BLaER1 (cell line): ENCODE results near the gene PLEKHH1.
"Not testable (repeated sequence)": the region's sequence is repeated elsewhere in the genome, so short reads cannot be mapped to it uniquely, and the experiment has no call there.

Source experiments
- H3K27ac ChIP-seq: shearing (Covaris generic); formaldehyde crosslinking; 2 replicates; pipeline ENCODE4 v1.8.1; 2022
- H3K27me3 ChIP-seq: shearing (Covaris generic); formaldehyde crosslinking; 2 replicates; pipeline ENCODE4 v1.8.1; 2022
- H3K36me3 ChIP-seq: shearing (Covaris generic); formaldehyde crosslinking; 2 replicates; pipeline ENCODE4 v1.8.1; 2022
- H3K4me1 ChIP-seq: shearing (Covaris generic); formaldehyde crosslinking; 2 replicates; pipeline ENCODE4 v1.8.1; 2022
- H3K4me2 ChIP-seq: shearing (Covaris generic); formaldehyde crosslinking; 2 replicates; pipeline ENCODE4 v1.8.1; 2022
- H3K4me3 ChIP-seq: shearing (Covaris generic); formaldehyde crosslinking; 2 replicates; pipeline ENCODE4 v1.8.1; 2022
- H3K9ac ChIP-seq: shearing (Covaris generic); formaldehyde crosslinking; 2 replicates; pipeline ENCODE4 v1.8.1; 2022
- H3K9me3 ChIP-seq: shearing (Covaris generic); formaldehyde crosslinking; 2 replicates; pipeline ENCODE4 v1.8.1; 2022
- H4K20me1 ChIP-seq: shearing (Covaris generic); formaldehyde crosslinking; 2 replicates; pipeline ENCODE4 v1.8.1; 2022
- Cebpa-rat ChIP-seq: shearing (Covaris generic); IDR thresholded peaks from 2 replicates; pipeline ENCODE4 v1.8.1; 2022

Gene PLEKHH1

DNA sequence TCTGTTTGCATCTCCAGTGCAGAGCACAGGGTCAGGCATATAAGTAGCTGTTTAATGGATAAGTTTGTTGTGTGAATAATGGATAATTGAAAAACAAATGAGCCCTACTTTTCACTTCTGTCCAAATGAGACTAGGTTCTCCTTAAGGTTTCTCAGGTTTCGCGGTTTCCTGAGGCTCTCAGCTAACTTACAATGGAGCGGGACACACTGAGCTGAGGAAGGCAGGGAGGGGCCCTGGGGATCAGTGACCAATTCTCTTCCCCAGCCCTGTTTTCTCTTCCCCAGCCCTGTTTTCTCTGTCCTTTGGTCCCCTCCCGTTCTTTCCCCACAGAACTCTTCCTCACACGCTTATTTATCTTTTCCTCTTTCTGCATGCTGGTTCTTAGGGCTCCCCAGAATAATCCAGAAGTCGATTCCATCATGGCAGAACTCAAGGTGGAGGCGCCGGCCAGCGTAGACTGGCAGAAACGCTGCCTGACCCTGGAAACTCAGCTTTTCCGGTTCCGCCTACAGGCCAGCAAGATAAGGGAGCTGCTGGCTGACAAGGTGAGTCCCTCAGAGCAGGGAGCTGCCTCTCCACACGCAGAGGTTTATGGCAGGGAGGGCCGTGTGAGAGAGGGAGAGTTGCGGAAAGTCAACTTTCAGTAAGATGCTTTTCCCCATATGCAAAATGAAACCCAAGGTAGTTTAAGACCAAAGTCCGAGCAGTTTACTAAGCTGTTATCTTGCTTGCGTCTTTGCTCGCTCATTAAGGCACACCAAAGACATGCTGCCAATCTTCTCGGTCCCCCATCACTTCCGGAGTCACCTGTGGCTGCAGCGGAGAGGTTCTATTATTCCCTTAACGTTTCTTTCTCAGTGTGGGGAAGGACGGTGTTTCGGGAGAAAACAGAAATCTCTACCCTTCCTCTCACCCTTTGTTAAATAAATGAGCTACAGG, 8.6 kb downstream of the PLEKHH1 start:
- Histone ChIP-seq H3K27me3 (peaks cover 8% of the 10 kb centered on the region; the same call in 1 of the 2 replicates), H3K27ac (no peak overlapping the region), H4K20me1 (no peaks in the 10 kb centered on the region), H3K4me3 (no peak overlapping the region), H3K4me2 (no peak overlapping the region), H3K4me1 (no peaks in the 10 kb centered on the region), H3K9ac (no peak overlapping the region), H3K9me3 (no peaks in the 10 kb centered on the region), H3K36me3 (no peaks in the 10 kb centered on the region)
- TF ChIP-seq Cebpa-rat = no peak

DNA sequence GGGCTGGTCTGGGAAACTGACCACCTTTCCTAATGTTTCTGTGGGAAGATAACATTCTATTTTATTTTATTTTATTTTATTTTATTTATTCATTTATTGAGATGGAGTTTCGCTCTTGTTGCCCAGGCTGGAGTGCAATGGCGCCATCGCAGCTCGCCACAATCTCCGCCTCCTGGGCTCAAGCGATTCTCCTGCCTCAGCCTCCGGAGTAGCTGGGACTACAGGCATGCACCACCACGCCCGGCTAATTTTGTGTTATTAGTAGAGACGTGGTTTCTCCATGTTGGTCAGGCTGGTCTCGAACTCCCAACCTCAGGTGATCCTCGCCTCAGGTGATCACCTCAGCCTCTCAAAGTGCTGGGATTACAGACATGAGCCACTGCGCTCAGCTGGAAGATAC, 9.5 kb downstream of the PLEKHH1 start:
- not testable (repeated sequence) for H3K4me2 ChIP-seq

DNA sequence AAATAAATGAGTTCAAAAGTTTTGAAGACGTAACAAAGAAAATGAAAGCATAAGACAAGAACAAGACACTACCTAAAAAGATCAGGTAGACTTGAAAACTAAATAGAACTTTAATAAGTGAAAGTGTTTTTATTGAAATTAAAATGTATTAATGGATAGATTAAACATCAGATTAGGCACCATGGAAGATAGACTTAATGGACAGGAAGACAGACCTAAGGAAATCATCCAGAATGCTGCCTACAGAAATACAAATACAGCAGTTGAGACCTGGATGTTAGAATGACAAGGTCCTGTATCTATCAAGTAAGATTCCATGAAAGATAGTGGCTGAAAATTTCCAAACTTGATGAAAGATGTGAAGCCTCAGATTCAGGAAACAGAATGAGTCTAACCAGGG, 11.5 kb downstream of the PLEKHH1 start:
- Histone ChIP-seq H3K36me3 (no peaks in the 10 kb centered on the region), H3K27ac (no peak overlapping the region), H3K9me3 (no peaks in the 10 kb centered on the region), H4K20me1 (no peaks in the 10 kb centered on the region), H3K27me3 (peaks cover 8% of the 10 kb centered on the region; the same call in 1 of the 2 replicates), H3K4me3 (no peak overlapping the region), H3K9ac (no peak overlapping the region), H3K4me1 (no peaks in the 10 kb centered on the region), H3K4me2 (no peak overlapping the region)
- no peak for TF ChIP-seq Cebpa-rat

More for the DNA sequence above, 9.5 kb downstream of the PLEKHH1 start:
- H3K9ac ChIP-seq, H3K27me3 ChIP-seq, H3K4me1 ChIP-seq, H3K4me3 ChIP-seq, H3K36me3 ChIP-seq, H3K9me3 ChIP-seq, H4K20me1 ChIP-seq, H3K27ac ChIP-seq: not testable (repeated sequence)

DNA sequence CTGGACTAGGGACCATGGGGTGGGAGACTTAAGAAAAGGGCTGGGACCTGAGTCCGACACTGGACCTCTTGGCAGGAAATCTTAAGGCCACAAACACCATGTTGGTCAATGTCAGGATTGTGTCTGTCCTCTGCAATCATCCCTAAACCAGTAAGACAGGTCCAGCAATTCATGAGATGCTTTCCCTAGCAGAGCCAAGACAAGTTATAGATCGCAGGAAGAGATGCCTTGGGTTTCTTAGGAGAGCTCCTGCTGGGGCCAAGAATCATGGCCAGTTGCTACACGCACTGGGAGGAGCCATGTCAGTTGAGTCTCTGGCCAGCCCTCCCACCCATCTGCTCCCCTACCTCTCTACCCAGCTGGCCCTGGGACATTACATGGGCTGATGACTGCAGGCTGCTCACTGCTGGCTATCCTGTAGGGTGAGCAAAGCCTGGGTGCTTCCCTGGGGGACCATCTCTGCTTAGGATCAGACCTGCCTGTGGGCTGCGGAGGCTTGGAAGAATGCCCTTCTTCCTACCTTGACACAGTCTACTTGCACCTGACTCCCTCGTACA, 14.2 kb downstream of the PLEKHH1 start:
- Histone ChIP-seq H3K27me3 (no peaks in the 10 kb centered on the region), H3K9me3 (no peaks in the 10 kb centered on the region), H3K4me1 (no peaks in the 10 kb centered on the region), H4K20me1 (no peaks in the 10 kb centered on the region), H3K9ac (no peak overlapping the region), H3K4me3 (no peak overlapping the region), H3K36me3 (no peaks in the 10 kb centered on the region), H3K4me2 (no peak overlapping the region), H3K27ac (no peak overlapping the region)
- no peak for TF ChIP-seq Cebpa-rat

DNA sequence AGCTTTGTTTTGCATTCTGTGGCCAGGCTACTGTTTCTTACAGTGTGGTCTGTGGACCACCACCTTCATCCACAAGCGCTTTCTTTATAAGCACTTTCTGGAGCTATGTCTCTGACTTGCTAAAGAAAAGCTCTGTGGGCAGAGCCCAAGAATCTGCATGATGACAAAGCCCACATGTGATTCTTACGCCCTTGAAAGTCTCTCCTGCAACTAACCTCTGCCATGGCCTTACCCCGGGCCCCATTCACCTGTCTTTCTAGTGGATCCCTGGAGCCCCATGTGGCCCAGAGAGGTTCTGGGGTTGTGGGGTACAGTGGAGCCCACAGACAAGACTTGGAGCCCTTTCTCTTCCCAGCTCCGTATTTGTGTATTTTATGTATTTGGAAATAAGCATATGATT, 16.6 kb downstream of the PLEKHH1 start:
- no peaks in the 10 kb centered on the region for H4K20me1 ChIP-seq
- H3K36me3 ChIP-seq = no peaks in the 10 kb centered on the region
- H3K9me3 ChIP-seq = no peaks in the 10 kb centered on the region
- no peak overlapping the region for H3K4me3 ChIP-seq
- no peaks in the 10 kb centered on the region for H3K4me1 ChIP-seq
- no peak overlapping the region for H3K27ac ChIP-seq
- H3K4me2 ChIP-seq = no peak overlapping the region
- H3K27me3 ChIP-seq = no peaks in the 10 kb centered on the region
- TF ChIP-seq Cebpa-rat = no peak
- H3K9ac ChIP-seq = no peak overlapping the region

DNA sequence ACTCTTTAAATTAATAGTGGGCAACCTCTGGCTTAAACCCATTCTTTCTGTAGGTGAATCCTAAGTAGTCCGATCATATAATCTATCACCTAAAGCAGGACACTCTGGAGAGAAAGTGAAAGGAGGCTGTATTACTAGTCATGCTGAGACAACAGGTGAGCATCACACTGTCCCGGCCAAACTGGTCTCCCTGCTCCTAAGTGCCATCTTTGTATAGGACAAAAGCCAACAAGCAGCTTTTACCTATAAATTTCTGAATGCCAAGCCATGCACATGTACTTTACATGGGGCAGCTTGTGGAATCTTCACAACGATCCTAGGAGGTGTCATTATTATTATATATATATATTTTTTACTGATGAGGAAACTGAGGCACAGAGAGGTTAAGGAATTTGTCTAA, 18.0 kb downstream of the PLEKHH1 start:
- Histone ChIP-seq H3K27ac (no peak overlapping the region), H3K4me3 (no peak overlapping the region), H3K36me3 (no peaks in the 10 kb centered on the region), H4K20me1 (no peaks in the 10 kb centered on the region), H3K4me2 (no peak overlapping the region), H3K9me3 (no peaks in the 10 kb centered on the region), H3K9ac (no peak overlapping the region), H3K27me3 (no peaks in the 10 kb centered on the region), H3K4me1 (no peaks in the 10 kb centered on the region)
- no peak for TF ChIP-seq Cebpa-rat

DNA sequence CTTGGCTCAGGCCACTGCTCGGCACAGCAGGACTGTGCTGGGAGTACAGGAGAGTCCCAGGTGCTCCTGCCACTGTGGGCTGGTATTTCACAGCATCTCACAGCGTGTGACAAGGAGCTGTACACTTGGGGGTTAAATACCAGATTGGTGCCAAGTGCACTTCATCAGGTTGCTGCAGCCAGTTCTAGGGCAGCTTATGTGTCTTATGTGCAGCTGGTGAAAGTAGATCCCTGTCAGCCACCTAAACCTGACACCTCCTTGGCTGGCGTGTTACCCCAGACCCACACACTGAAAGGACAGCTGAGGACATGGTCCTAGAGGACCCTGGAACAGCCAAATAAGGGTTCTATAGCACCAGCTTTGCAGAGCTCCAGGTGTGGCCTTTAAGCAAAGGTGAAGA, 18.9 kb downstream of the PLEKHH1 start:
- no peak for TF ChIP-seq Cebpa-rat

DNA sequence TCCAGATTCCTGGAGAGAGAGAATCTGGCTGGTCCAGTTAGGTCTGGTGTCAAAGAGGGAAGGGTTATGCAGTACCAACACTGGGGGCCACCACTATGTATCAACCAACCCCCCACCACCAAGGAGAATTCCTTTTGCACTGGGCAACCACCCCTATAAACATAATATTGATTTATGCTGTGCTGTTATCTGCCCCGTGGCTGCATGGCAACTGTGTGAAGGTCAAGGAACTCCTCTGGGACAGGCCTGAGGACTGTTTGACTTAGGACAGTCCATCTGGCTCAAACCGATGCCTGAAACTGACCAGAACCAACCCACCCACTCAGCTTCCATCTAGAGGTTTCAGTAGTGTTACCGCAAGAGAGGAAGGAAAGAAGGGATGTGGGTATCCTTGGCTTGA, 20.5 kb downstream of the PLEKHH1 start:
- Histone ChIP-seq H3K4me2 (no peak overlapping the region), H4K20me1 (no peaks in the 10 kb centered on the region), H3K9ac (no peak overlapping the region), H3K4me3 (no peak overlapping the region), H3K4me1 (no peaks in the 10 kb centered on the region), H3K36me3 (no peaks in the 10 kb centered on the region), H3K27me3 (no peaks in the 10 kb centered on the region), H3K9me3 (no peaks in the 10 kb centered on the region), H3K27ac (no peak overlapping the region)
- TF ChIP-seq Cebpa-rat = no peak

More for the DNA sequence above, 18.9 kb downstream of the PLEKHH1 start:
- H3K9ac ChIP-seq = no peak overlapping the region
- no peaks in the 10 kb centered on the region for H3K9me3 ChIP-seq
- no peaks in the 10 kb centered on the region for H3K36me3 ChIP-seq
- no peak overlapping the region for H3K27ac ChIP-seq
- no peak overlapping the region for H3K4me3 ChIP-seq
- H3K27me3 ChIP-seq = no peaks in the 10 kb centered on the region
- H3K4me2 ChIP-seq = no peak overlapping the region
- H4K20me1 ChIP-seq = no peaks in the 10 kb centered on the region
- H3K4me1 ChIP-seq = no peaks in the 10 kb centered on the region

DNA sequence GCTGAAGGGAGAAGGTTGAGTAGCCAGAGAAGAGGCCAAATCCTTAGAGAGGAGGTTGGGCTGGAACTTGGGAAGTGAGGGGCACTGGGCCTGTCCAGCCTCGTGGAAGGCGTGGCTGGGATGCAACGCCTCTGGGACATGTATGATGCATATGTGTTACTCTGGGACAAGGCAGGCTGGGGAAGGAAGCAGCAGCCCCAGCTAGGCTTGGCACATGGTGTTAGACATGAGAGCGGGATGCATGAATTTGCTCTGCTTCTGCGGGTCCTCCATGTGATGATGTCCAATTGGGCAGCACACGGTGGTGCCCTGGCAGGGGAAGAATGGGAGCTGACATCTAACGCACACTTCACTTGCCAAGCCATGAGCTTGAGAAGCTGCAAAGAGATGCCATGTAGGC, 21.3 kb downstream of the PLEKHH1 start:
- Histone ChIP-seq H4K20me1 (no peaks in the 10 kb centered on the region), H3K9me3 (no peaks in the 10 kb centered on the region), H3K4me2 (no peak overlapping the region), H3K4me3 (no peak overlapping the region), H3K36me3 (no peaks in the 10 kb centered on the region), H3K9ac (no peak overlapping the region), H3K4me1 (no peaks in the 10 kb centered on the region), H3K27ac (no peak overlapping the region), H3K27me3 (no peaks in the 10 kb centered on the region)
- TF ChIP-seq Cebpa-rat = no peak

DNA sequence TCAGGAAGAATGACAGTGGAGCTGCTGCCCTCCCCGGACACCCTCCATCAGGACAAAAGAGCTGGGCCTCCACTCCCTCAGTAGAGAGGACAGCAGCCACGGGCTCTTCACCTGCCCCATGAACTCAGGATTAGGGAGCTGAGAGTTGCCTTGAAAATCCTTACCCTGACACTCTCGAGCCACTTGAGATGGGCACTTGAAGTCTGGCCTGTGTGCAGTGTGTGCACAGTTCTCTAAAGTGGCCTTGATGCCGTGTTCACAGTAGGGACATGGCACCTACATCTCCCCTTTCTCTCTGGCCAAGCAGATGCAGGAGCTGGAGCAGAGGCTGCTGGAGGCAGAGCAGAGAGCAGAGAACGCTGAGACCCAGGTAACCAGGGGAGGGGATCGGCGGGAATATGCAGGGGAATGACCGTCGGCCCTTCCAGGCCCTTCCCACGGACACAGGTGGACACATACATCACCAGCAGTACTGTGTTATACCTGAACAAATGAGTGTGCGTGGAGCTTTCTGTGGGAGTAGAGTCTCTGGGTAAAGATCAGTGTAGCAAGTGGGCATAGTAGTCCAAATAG, 22.5 kb downstream of the PLEKHH1 start:
- Histone ChIP-seq H3K4me3 (no peak overlapping the region), H3K27me3 (no peaks in the 10 kb centered on the region), H4K20me1 (no peaks in the 10 kb centered on the region), H3K9ac (no peak overlapping the region), H3K4me1 (no peaks in the 10 kb centered on the region), H3K9me3 (no peaks in the 10 kb centered on the region), H3K27ac (no peak overlapping the region), H3K4me2 (no peak overlapping the region), H3K36me3 (no peaks in the 10 kb centered on the region)
- no peak for TF ChIP-seq Cebpa-rat
